ENCODE results near the gene NDST1.
"Not testable (repeated sequence)": the region's sequence is repeated elsewhere in the genome, so short reads cannot be mapped to it uniquely, and the experiment has no call there.

Gene NDST1
- 0.19 to 9.4 (median 0.49) reads per million in 3 experiments for total RNA-seq

DNA sequence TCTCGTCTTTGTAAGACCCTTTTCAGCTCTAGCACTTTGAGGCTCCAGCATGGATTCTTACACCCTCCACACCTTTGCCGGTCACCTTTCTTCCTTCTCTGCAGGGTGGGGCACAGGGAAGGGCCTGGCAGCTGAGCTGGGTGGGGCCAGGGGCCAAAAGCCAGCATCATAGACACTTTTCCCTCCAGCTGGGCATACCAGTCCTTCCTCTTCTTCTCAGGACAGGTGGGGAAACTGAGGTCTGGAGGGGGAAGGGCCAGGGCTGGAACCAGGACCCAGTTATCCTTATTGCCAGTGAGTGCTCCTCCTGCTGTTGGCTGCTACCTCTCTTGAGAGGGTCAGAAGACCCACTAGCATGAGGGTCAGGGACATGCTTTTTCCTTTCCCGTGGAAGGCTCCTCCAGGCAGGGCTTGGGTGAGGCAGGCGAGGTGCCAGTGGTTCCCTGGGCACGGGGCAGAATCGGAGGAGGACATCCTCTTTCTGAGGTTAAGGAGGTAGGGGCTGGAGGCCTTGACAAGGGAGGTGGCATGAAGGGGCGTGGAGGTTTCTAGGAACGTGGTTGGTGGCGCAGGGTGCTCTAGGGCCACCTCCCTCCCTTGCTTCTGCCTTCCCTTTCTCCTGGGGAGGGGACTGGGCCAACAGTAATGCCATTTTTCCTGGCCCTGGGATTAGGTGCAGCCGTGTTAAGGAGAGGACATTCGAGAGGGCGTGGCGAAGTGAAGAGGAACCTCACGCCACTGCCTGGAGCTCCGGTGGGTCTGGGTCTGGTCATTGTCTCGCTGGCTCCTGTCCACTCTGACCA, at the start of gene NDST1:
NDST1 (plus strand) TSS at position 658 of the 803 bp plus-strand sequence. CDS start 13,124 bp downstream, outside the sequence.
- DNase-seq = no peak

DNA sequence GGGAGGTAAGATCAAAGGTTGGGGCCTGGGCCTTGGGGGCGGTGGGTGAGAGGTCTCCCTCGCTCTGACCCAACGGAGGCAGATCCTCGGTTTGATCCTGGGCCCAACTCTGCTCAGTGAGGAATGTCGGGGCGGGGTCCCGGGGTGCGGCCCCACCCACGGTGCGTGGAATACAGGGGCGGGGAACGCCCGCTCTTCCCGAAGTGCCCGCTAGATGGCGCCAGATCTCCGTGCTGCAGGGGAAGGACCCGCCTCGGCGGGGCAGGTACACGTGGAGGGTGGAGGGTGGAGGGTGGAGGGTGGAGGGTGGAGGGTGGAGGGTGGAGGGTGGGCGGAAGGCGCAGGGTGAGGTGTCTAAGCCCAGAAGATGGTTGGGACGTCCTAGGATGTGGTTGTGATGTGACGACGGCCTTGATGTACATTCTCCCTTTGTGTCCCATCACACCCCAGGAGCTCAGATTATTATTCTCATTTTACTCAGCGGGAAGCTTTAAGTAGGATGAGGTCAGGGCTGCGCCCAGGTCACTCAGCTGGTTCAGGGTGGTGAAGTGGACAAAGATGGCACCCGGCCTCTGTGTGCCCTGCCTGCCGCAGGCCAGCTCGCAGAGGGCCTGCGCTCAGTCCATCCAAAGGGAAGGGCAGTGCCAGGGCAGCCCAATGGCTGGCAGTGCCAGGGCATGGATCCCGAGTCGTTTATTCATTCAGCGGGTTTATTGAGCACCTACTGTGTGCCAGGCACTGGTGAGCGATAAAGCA, 49.0 kb upstream of the NDST1 start:
- peak; percentile 77 for DNase-seq

DNA sequence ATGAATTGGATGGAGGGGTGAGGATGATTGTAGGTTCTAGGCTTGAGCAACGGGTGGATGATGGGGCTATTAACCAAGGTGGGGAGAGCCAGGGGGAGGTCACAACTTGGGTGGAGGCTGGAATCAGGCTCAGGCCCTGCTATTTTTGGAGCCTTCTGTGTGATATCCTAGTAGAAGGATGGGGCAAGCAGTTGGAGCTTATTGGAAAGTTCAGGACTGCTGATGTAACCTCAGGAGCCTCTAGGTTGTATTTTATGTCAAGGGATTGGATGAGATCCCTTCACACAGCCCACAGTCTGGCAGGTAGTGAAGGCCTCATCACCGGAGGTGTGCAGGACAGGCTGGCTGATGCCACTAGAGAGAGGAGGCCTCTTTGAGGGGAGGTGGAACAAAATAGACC, 47.1 kb upstream of the NDST1 start:
- DNase-seq = no peak

DNA sequence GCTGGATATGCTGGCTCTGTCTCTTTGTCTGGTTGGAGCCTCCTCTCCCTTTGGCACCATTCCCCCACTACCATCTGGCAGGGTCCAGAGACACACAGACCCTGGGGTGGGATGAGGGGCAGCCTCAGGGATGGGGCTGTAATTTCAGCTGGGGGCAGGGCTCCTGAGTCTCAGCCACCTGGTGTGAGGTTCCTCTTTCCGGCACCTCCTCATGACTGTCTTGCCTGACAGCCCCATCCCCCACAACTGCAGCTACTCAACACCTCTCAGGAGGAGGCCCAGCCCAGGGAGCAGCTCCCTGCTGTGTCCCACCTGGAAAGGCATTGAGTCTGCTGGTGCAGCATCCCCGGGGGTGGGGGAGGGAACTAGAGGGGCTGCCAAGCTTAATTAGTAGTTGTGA, 46.7 kb upstream of the NDST1 start:
- DNase-seq = no peak

DNA sequence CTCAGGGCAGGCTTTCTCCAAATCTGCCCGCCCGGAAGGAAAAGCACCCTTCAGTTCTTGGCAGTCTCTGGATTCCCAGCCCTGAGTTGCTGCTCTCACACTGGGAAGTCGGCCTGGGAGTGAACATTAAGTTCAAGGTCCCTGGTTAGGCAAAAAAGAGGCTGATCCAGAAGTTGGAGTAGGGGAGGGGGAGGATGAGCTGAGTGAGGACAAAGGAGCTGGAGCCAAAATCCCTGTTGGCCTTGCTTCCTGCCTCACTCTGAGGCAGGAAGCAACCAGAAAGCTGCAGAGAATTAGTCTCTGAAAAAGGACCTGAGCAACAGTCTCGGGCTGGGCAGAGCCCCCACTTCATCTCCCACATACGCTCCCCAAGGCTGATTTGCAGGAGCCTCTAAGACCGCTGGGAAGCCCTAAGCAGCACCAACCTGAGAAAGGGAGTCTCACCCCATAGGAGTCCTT, 43.3 kb upstream of the NDST1 start:
- DNase-seq = no peak

DNA sequence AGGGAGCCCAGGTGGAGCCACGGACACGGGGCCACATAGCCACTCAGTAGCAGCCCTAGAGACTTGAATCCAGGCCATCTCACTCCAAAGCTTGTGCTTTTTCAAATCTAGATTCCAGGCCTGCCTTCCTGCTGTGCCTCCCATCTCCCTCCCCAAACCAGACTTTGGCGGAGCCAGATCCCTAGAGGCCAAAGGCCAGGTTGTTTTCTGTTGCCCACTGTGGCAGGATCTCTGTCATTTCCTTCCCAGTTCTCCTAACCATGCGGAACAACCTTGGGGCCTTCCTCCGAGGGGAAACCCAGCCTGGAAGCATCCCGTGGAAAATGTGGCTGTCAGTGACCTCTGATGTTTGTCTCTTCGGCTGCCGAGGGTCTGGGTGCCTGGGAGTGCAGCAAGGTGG, 42.0 kb upstream of the NDST1 start:
- no peak for DNase-seq

DNA sequence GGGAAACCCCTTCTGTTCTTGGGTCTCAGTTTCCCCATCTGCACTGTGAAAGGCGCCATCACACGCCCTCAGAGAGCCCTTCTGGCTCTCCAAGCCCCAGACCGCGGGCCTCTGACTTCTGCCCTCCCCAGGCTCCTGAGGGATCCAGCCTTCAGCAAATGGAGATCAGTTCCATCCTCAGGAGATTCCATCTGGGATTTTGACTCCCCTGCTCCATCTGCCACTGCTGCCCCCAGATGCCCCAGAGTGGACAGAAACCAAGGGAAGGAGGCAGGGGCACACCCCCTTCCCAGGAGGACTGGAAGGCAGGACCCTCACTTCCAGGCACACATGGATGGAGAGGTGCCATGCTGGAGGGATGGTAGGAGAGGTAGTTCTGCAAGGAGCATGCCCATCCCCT, 39.7 kb upstream of the NDST1 start:
- no peak for DNase-seq

DNA sequence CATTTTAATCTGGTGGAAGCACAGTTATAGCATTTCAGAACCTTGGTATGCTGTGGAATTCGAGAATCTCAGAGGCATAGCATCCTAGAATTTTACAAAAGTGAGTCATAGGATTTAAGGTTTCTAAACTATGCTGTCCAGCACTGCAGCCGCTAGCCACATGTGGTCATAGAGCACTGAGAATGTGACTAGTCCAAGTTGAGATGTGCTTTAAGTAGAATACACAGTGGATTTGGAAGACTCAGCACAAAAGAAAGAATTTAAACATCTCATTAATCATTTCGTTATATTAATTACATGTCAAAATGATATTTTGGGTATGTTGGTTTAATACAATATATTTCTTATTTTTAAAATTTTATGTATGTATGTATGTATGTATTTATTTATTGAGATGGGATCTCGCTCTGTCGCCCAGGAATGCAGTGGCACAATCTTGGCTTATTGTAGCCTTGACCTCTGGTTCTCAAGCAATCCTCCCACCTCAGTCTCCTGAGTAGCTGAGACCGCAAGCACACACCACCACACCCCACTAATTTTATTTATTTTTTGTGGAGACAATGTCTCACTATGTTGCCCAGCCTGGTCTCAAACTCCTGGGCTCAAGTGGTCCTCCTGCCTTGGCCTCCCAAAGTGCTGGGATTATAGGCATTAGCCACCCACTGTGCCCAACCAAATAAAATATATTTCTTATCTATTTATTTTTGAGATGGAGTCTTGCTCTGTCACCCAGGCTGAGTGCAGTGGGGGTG, 38.0 kb upstream of the NDST1 start:
- DNase-seq = no peak

DNA sequence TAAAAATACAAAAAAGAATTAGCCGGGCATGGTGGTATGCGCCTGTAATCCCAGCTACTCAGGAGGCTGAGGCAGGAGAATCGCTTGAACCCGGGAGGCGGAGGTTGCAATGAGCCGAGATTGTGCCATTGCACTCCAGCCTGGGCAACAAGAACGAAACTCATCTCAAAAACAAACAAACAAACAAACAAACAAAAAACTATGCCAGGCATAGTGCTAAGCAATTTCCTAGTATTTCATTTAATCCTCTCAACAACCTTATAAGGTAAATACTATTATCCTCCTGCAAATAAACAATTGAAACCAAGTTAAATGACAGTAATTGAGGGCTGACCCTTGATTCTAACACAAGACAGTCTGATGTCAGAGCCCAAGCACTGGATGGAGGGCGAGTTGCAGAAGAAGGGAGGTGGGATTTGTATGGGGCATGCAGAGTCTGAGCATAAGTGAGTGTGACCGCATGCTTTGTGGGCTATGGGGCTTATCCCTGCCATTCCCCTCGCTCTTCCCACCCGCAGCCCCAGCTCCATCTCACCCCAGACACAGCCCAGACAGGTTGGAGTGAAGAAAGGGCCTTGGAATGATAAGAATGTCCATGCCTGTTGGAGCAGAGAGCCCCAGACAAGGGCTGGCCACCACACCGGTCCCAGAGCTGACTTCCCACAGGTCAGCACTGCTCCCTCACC, 34.1 kb upstream of the NDST1 start:
- no peak for DNase-seq

DNA sequence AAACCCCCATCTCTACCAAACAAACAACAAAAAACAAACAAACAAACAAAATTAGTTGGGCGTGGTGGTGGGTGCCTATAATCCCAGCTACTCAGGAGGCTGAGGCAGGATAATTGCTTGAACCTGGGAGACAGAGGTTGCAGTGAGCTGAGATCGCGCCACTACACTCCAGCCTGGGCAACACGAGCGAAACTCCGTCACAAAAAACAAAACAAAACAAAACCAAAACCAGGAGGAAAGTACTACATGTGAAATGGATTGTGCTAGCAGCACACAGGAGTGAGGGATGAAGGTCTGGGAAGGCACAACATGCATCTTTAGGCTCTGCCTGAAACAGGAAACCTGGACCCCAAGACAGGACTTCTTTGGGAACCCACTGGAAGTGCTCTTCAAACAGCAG, 31.4 kb upstream of the NDST1 start:
- not testable (repeated sequence) for DNase-seq

DNA sequence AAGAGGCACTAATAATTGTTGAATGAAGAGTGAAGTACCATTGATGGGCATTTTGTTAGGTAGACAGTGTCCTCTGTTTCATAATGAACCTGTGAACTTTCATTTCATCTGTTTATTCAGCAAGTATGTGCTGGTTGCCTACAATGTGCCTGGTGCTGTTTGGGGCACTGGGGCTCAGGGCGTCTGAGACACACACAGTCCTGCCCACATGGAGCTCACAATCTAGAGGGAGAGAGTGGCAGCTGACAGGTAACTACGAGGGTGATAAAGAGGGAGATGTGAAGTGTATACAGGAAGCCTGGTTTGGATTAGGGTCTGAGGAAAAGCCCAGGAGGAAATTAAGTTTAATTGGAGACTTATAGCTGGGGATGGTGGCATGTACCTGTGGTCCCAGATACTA, 28.5 kb upstream of the NDST1 start:
- DNase-seq = no peak

DNA sequence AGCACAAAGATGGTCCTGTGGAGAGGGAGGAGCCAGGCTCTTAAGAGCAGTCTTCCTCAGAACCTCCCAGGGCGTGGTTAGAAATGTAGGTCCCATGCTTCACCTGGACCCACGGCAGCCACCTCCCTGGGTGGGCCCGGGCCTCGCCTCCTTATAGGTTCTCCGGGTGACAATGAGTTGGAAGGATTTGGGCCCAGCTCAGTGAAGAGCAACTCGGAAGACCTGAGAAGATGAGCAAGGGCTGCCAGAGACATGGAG, 26.3 kb upstream of the NDST1 start:
- DNase-seq = no peak

DNA sequence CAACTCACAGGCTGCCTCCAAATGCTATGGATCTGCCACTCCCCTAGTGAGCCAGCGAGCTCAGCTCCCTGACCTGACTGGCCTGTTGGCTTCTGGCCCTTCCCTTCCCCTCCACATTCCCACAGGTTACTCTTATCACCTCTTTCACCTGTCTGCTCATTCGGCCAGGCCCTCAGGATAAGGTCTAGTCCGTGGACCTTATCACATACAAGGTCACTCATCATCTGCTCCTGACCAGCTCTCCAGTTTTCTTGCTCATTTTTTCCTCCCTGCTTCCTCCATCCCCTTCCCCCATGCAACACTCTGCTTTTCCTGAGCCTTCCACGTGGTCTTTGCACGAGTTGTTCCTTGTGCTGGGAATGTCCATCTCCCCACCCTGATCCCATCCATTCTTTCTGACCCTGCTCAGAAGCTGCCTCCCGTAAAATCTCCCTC, 25.9 kb upstream of the NDST1 start:
- no peak for DNase-seq

DNA sequence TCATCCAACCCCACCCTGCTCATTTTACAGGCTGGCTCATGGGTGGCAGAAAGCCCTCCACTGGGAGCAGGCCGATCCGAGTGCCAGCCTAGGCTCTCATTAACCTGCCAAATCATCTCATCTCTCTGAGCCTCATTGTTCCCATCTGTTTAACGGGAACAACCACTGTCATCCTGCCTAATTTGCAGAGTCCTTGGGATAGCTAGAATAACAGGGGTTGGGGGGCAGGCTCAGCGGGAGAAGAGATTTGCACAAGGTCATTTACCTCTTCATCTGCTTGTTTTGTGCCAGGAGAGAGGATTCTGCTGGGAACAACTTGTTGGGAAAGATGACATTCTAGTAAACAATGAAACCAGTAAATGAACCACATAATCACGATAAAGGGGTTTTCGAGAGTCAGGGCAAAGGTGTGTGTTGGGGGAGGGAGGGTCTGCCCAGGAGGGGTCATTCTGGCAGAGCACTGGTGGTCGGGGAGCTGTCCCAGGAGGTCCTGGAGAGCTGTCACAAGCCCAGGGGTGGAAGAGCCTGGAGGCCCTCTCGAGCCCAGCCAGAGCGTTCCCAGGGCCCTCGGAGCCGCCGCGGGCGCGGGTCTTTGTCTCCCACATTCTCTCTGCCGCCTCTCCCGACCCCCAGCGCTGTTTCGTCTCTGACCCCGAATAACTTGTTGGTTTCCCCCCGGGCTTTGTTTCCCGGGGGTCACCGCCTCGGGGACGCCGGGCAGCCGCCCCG, 22.8 kb upstream of the NDST1 start:
- no peak for DNase-seq

DNA sequence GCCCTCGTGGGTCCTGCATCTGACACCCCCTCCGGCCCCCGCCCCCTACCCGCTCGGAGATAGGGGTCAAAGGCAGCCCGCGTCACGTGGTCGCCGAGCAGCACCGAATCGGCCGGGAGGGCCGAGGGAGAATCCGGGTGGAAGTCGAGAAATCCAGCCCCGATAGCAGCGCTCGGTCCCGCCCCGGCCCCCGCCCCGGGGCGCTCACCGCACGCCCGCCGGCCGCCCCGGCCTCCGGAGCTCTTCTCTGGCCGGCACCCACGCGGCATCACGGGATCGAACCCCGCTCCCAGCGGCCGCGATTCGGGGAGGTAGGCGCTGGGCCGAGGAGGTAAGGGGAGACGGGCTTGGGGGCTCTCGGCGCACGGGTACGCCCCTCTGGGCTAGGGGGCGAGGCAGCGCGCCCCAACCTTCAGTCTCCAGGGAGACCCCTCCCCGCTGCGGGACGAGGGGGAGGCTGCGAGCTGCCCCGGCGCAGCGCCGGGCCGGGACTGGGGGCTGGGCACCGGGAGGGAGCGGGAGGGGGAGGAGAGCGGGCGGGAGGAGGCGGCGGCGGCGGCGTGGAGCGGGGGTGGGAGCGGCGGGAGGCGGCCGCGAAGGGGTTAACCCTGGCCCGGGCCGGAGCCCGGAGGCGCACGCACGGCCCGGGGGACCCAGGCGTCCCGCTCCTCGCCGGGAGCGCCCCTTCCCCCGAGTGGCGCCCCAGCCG, 22.1 kb upstream of the NDST1 start:
- DNase-seq = peak; percentile 7

DNA sequence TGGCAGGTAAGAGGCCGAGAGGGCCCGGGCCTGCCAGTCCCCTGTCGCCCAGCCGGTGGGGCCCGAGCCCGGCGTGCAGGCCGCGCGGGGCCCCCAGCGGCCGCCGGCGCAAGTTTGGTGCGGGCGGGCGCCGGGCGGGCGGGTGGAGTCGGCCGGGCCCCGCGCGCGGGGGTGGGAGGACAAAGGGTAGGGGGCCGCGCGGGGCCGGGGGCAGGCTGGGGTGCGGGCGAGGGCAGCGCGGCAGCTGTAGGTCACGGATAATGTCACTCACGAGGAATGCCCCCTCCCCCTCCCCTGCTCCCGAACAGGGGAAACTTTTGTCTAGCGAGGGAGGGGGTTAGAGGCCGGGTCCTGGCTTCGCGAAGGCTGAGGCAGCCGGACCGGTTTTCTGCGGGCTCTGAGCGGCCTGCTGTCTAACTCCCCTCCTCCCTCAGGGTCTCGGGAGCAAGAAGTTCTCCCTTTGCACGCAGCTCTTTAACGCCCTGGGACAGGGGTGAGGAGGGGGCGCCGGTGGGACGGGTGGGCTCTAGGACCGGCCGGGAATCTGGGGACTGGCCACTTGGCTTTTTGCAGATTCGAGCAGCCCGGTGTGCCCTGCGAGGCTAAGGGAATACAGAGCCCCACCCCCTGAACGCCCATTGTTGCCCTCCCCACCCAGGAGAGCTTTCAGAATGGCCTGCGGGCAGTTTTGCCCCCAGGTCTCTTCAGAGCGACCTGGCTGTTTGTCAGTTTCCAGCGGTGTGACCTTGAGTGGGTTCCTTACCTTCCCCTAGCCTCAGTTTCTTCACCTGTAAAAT, 21.3 kb upstream of the NDST1 start:
- peak; percentile 34 for DNase-seq

DNA sequence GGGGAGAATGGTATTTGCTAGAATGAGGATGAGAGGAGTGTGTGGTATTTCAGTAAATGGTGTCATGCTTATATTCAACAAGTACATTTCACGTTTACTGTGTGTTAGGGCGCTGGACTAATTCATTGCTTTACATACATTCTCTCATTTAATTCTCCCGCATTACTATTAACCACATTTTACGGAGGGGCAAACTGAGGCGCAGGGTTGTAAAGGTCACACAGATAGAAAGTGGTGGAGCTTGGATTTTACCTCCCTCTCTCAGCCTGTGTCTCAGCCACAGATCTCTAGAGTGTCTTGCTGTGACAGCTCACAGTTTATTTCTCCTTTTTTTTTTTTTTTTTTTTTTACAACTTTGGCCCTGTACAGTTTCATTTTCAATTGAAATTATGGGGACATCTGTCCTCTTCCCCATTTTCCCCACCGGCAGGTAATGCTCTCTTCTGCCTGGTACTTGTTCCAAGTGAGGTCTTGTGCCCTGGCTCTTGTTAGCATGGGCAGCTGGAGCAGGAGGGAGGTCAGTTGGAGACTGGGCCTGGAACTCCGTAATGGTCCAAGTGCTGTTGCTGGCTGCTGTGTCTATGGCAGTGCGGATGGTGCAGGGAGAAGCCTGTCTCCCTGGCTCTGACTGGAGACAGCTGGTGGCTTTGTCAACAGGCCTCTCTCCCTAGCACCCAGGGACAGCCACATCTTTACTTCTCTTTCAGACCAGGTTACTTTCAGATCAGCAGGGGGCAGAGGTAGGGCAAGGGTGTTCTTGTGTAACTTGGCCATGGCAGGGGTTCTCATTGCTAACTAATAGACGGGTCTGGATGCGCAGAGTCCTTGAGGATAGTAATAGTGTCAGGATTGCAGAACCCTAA, 20.5 kb upstream of the NDST1 start:
- no peak for DNase-seq

DNA sequence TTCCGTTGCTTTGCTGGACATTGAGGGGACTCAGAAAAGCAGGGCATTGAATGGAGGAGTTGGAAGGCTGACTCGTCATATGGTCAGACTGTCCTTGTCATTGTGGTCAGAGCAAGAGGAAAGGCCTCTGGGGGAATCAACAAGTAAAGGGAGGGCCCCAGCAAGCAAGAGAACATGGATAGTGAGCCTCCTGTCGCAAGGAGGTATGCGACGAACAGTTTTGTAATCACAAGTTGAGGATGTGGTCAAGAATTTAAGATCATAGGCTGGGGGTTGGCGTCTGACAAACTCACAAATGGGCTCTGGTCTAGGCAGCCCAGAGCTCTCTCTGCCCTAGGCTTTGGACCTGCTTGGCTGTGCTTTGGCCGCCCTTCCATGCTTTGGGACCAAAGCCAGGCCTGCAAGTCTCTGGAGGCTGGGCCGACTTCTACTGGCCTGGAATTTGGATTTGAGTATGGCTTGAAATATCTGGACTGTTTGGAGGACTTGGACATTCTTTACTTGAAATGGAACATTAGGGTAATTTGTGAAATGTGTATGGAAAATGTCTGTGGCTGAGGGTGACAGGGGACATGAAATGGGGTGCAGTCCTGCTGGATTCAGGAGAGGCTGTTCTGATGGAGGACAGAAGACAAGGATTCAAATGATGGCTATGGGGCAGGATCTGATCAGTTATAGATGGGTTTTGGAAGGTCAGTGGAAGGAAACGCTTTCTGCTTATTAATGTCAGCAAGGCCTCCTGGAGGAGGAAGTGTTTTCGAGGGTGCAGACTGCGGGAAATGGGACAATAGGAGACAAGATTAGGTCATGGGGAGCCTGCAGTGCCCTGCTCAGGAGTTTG, 19.2 kb upstream of the NDST1 start:
- DNase-seq = no peak

Data from central memory CD4-positive, alpha-beta T cell (primary cell).